ENCODE measurements around the gene MRPL45.

MRPL45 gene

GRCh38 chr17:38369124-38369886 is 72.3 kb downstream of the MRPL45 start:
- Histone ChIP-seq H3K36me3 (ENCODE audit: low read length) (no peaks in the 10 kb centered on the region), H3K4me2 (ENCODE audit: low read depth, low read length, poor library complexity, severe bottlenecking) (no peak overlapping the region), H2AFZ (ENCODE audit: low read depth, low read length, severe bottlenecking) (no peak overlapping the region), H4K20me1 (ENCODE audit: low read depth, low read length) (no peaks in the 10 kb centered on the region), H3K9me3 (ENCODE audit: insufficient read depth, low read length) (no peaks in the 10 kb centered on the region), H3K4me3 (ENCODE audit: insufficient read depth, low read length, poor library complexity, severe bottlenecking) (no peak overlapping the region), H3K27me3 (ENCODE audit: low read length) (no peaks in the 10 kb centered on the region), H3K27ac (ENCODE audit: low read depth, low read length) (no peak overlapping the region), H3K79me2 (ENCODE audit: insufficient read depth, low read length) (no peaks in the 10 kb centered on the region), H3F3A (ENCODE audit: insufficient read depth) (no peaks in the 10 kb centered on the region), H3K9ac (ENCODE audit: low read length) (no peak overlapping the region), H3K9me2 (replicated peaks; ENCODE audit: insufficient read depth, low read length) (no peaks in the 10 kb centered on the region)
- TF ChIP-seq, protein P1, sequence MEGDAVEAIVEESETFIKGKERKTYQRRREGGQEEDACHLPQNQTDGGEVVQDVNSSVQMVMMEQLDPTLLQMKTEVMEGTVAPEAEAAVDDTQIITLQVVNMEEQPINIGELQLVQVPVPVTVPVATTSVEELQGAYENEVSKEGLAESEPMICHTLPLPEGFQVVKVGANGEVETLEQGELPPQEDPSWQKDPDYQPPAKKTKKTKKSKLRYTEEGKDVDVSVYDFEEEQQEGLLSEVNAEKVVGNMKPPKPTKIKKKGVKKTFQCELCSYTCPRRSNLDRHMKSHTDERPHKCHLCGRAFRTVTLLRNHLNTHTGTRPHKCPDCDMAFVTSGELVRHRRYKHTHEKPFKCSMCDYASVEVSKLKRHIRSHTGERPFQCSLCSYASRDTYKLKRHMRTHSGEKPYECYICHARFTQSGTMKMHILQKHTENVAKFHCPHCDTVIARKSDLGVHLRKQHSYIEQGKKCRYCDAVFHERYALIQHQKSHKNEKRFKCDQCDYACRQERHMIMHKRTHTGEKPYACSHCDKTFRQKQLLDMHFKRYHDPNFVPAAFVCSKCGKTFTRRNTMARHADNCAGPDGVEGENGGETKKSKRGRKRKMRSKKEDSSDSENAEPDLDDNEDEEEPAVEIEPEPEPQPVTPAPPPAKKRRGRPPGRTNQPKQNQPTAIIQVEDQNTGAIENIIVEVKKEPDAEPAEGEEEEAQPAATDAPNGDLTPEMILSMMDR (IDR thresholded peaks at IDR 0.05; ENCODE audit: insufficient read depth, low read length, poor library complexity, severe bottlenecking), result no peak
- TF ChIP-seq EZH2phosphoT487 (conservative IDR thresholded peaks at IDR 0.05; ENCODE audit: low read length), result no peak
